Measurements from ENCODE around the gene SLC39A13. TPM values are rescaled to one million over a fixed set of nuclear protein-coding genes. Genes with fewer than 3 reads are reported as not detected.

SLC39A13 gene
- total RNA-seq, 1 experiment from 2014 or later = 29.2 TPM

GRCh38 chr11:47390422-47390760 lies 18.0 kb upstream of the SLC39A13 start:
- Histone ChIP-seq H2BK120ac (ENCODE audit: low read depth, low read length, poor library complexity, severe bottlenecking) (no peak overlapping the region), H4K5ac (ENCODE audit: insufficient read length, low read depth, low read length) (no peak overlapping the region), H3K23me2 (ENCODE audit: insufficient read length, low read depth, low read length, poor library complexity, severe bottlenecking) (no peaks in the 10 kb centered on the region), H2BK5ac (ENCODE audit: insufficient read length, low read length) (no peak overlapping the region), H4K8ac (replicated peaks; ENCODE audit: insufficient read length, low read depth, low read length) (no peak overlapping the region), H2BK15ac (ENCODE audit: low read depth, low read length) (no peak overlapping the region), H2BK12ac (ENCODE audit: insufficient read length, low read depth, low read length) (no peak overlapping the region), H4K20me1 (ENCODE audit: control insufficient read depth, insufficient read depth, insufficient read length) (no peaks in the 10 kb centered on the region), H3K56ac (ENCODE audit: insufficient read length, low read depth, low read length) (no peak overlapping the region), H3K23ac (ENCODE audit: insufficient read length, low read depth, low read length) (no peak overlapping the region), H4K91ac (ENCODE audit: insufficient read length, low read depth, low read length) (no peak overlapping the region), H3K27me3 (ENCODE audit: insufficient read depth, low read length) (no peaks in the 10 kb centered on the region), H3T11ph (ENCODE audit: low read length) (no peak overlapping the region), H3K79me1 (ENCODE audit: insufficient read depth, low read depth, low read length, poor library complexity, severe bottlenecking) (no peaks in the 10 kb centered on the region), H3K4me2 (ENCODE audit: insufficient read depth, insufficient read length, low read length) (no peak overlapping the region), H2AFZ (ENCODE audit: low read length) (no peak overlapping the region), H3K9ac (ENCODE audit: extremely low read depth, insufficient read length, low read length) (no peak overlapping the region), H3K18ac (ENCODE audit: insufficient read length, low read depth, low read length) (no peak overlapping the region), H3K4me1 (ENCODE audit: insufficient read depth, low read length) (no peaks in the 10 kb centered on the region), H3K4ac (ENCODE audit: low read depth, low read length) (no peak overlapping the region), H3K9me3 (ENCODE audit: control insufficient read depth, low read depth, low read length) (no peaks in the 10 kb centered on the region), H3K79me2 (ENCODE audit: insufficient read depth, low read length) (no peaks in the 10 kb centered on the region), H3K14ac (ENCODE audit: insufficient read depth, low read length) (no peak overlapping the region), H3K27ac (ENCODE audit: insufficient read length, low read depth, low read length) (no peak overlapping the region), H2BK20ac (ENCODE audit: low read depth, low read length, poor library complexity, severe bottlenecking) (no peak overlapping the region), H2AK5ac (ENCODE audit: insufficient read length, low read length) (no peak overlapping the region)
- no peaks in the 10 kb centered on the region for H3K36me3 Mint-ChIP-seq (ENCODE audit: insufficient read depth in 1 of 3, low read depth in 3 of 3)
- H3K4me3 Mint-ChIP-seq = no peak overlapping the region
- no peak for DNase-seq
- WGBS (ENCODE audit: extremely low coverage, insufficient read length, low lambda C conversion rate) = no CpG with 5 or more reads among the region's 6 CpGs
- no peak overlapping the region for H3K27ac Mint-ChIP-seq
- no peaks in the 10 kb centered on the region; a peak in 1 of 5 replicates for H3K9me3 Mint-ChIP-seq
- H3K4me1 Mint-ChIP-seq = 0 out of 4 replicates have a peak, but pooled peaks cover 0 to 3% of the 10 kb centered on the region in 2 experiments
- no peaks in the 10 kb centered on the region for H3K27me3 Mint-ChIP-seq (ENCODE audit: low read depth)
- no peak for TF ChIP-seq CTCF (conservative IDR thresholded peaks at IDR 0.05)
